Measurements from ENCODE around the gene CDK4.
"Not testable (repeated sequence)": the region's sequence is repeated elsewhere in the genome, so short reads cannot be mapped to it uniquely, and the experiment has no call there.

CDK4 gene

GRCh38 chr12:57722716-57723629 is 29.1 kb downstream of the CDK4 start:
- Histone ChIP-seq H3K27me3 (ENCODE audit: control insufficient read depth in 5 of 5, insufficient read depth in 4 of 5, low read length in 5 of 5) (peaks cover 0 to 2% (median 0%) of the 10 kb centered on the region in 5 donors), H3K4me1 (ENCODE audit: control insufficient read depth in 5 of 5, insufficient read depth in 5 of 5, low read length in 5 of 5) (peaks cover 0 to 21% (median 17%) of the 10 kb centered on the region in 5 donors), H3K36me3 (ENCODE audit: control insufficient read depth in 5 of 5, insufficient read depth in 5 of 5, low read length in 5 of 5) (peaks cover 5 to 46% (median 40%) of the 10 kb centered on the region in 5 donors), H3K4me3 (ENCODE audit: low read depth in 1 of 5, low read length in 5 of 5) (no peak overlapping the region), H3K27ac (ENCODE audit: low read depth, low read length) (no peak overlapping the region), H3K9me3 (ENCODE audit: control insufficient read depth in 5 of 5, low read length in 5 of 5) (no peaks in the 10 kb centered on the region), H3K9ac (ENCODE audit: low read length in 5 of 5) (no peak overlapping the region)

- H3K27ac ChIP-seq (ENCODE audit: low read depth, low read length); H3K9me3 ChIP-seq (ENCODE audit: control insufficient read depth in 5 of 5, low read length in 5 of 5); H3K4me3 ChIP-seq (ENCODE audit: low read depth in 1 of 5, low read length in 5 of 5); H3K27me3 ChIP-seq (ENCODE audit: control insufficient read depth in 5 of 5, insufficient read depth in 4 of 5, low read length in 5 of 5); H3K9ac ChIP-seq (ENCODE audit: low read length in 5 of 5): not testable (repeated sequence)
- H3K36me3 ChIP-seq (ENCODE audit: control insufficient read depth in 5 of 5, insufficient read depth in 5 of 5, low read length in 5 of 5), result peaks cover 5 to 49% (median 48%) of the 10 kb centered on the region in 5 donors
- peaks cover 0 to 14% (median 12%) of the 10 kb centered on the region in 5 donors for H3K4me1 ChIP-seq (ENCODE audit: control insufficient read depth in 5 of 5, insufficient read depth in 5 of 5, low read length in 5 of 5)
These were observed 30.1 kb downstream of the CDK4 start for GRCh38 chr12:57721846-57722608.

GRCh38 chr12:57720606-57721595 is 31.2 kb downstream of the CDK4 start:
- Histone ChIP-seq H3K36me3 (ENCODE audit: control insufficient read depth in 5 of 5, insufficient read depth in 5 of 5, low read length in 5 of 5) (peaks cover 8 to 60% (median 59%) of the 10 kb centered on the region in 5 donors), H3K27me3 (ENCODE audit: control insufficient read depth in 5 of 5, insufficient read depth in 4 of 5, low read length in 5 of 5) (no peaks in the 10 kb centered on the region), H3K9ac (ENCODE audit: low read length in 5 of 5) (no peak overlapping the region), H3K4me1 (ENCODE audit: control insufficient read depth in 5 of 5, insufficient read depth in 5 of 5, low read length in 5 of 5) (peaks cover 0 to 3% (median 2%) of the 10 kb centered on the region in 5 donors), H3K27ac (ENCODE audit: low read depth, low read length) (no peak overlapping the region), H3K4me3 (ENCODE audit: low read depth in 1 of 5, low read length in 5 of 5) (no peak overlapping the region), H3K9me3 (ENCODE audit: control insufficient read depth in 5 of 5, low read length in 5 of 5) (no peaks in the 10 kb centered on the region)

GRCh38 chr12:57719777-57720605 is 32.1 kb downstream of the CDK4 start:
- Histone ChIP-seq H3K36me3 (ENCODE audit: control insufficient read depth in 5 of 5, insufficient read depth in 5 of 5, low read length in 5 of 5) (peaks cover 8 to 67% (median 65%) of the 10 kb centered on the region in 5 donors), H3K4me1 (ENCODE audit: control insufficient read depth in 5 of 5, insufficient read depth in 5 of 5, low read length in 5 of 5) (no peaks in the 10 kb centered on the region), H3K9me3 (ENCODE audit: control insufficient read depth in 5 of 5, low read length in 5 of 5) (no peaks in the 10 kb centered on the region), H3K27me3 (ENCODE audit: control insufficient read depth in 5 of 5, insufficient read depth in 4 of 5, low read length in 5 of 5) (no peaks in the 10 kb centered on the region), H3K9ac (ENCODE audit: low read length in 5 of 5) (no peak overlapping the region), H3K27ac (ENCODE audit: low read depth, low read length) (no peak overlapping the region), H3K4me3 (ENCODE audit: low read depth in 1 of 5, low read length in 5 of 5) (no peak overlapping the region)

- no peaks in the 10 kb centered on the region for H3K9me3 ChIP-seq (ENCODE audit: control insufficient read depth in 5 of 5, low read length in 5 of 5)
- H3K36me3 ChIP-seq (ENCODE audit: control insufficient read depth in 5 of 5, insufficient read depth in 5 of 5, low read length in 5 of 5), result peaks cover 8 to 75% (median 69%) of the 10 kb centered on the region in 5 donors
- H3K4me3 ChIP-seq (ENCODE audit: low read depth in 1 of 5, low read length in 5 of 5), result no peak overlapping the region
- H3K9ac ChIP-seq (ENCODE audit: low read length in 5 of 5), result no peak overlapping the region
- H3K27me3 ChIP-seq (ENCODE audit: control insufficient read depth in 5 of 5, insufficient read depth in 4 of 5, low read length in 5 of 5), result no peaks in the 10 kb centered on the region
- no peaks in the 10 kb centered on the region for H3K4me1 ChIP-seq (ENCODE audit: control insufficient read depth in 5 of 5, insufficient read depth in 5 of 5, low read length in 5 of 5)
- H3K27ac ChIP-seq (ENCODE audit: low read depth, low read length), result no peak overlapping the region
These were observed 33.2 kb downstream of the CDK4 start for GRCh38 chr12:57718641-57719528.

- Histone ChIP-seq H3K9me3 (ENCODE audit: control insufficient read depth in 5 of 5, low read length in 5 of 5) (no peaks in the 10 kb centered on the region), H3K4me3 (ENCODE audit: low read depth in 1 of 5, low read length in 5 of 5) (no peak overlapping the region), H3K27me3 (ENCODE audit: control insufficient read depth in 5 of 5, insufficient read depth in 4 of 5, low read length in 5 of 5) (no peaks in the 10 kb centered on the region), H3K27ac (ENCODE audit: low read depth, low read length) (no peak overlapping the region), H3K36me3 (ENCODE audit: control insufficient read depth in 5 of 5, insufficient read depth in 5 of 5, low read length in 5 of 5) (peaks cover 8 to 75% (median 69%) of the 10 kb centered on the region in 5 donors), H3K4me1 (ENCODE audit: control insufficient read depth in 5 of 5, insufficient read depth in 5 of 5, low read length in 5 of 5) (no peaks in the 10 kb centered on the region), H3K9ac (ENCODE audit: low read length in 5 of 5) (no peak overlapping the region)
These were observed 34.1 kb downstream of the CDK4 start for GRCh38 chr12:57717846-57718640.

- Histone ChIP-seq H3K9me3 (ENCODE audit: control insufficient read depth in 5 of 5, low read length in 5 of 5) (no peaks in the 10 kb centered on the region), H3K4me3 (ENCODE audit: low read depth in 1 of 5, low read length in 5 of 5) (no peak overlapping the region), H3K36me3 (ENCODE audit: control insufficient read depth in 5 of 5, insufficient read depth in 5 of 5, low read length in 5 of 5) (peaks cover 8 to 79% (median 71%) of the 10 kb centered on the region in 5 donors), H3K9ac (ENCODE audit: low read length in 5 of 5) (no peak overlapping the region), H3K27ac (ENCODE audit: low read depth, low read length) (no peak overlapping the region), H3K27me3 (ENCODE audit: control insufficient read depth in 5 of 5, insufficient read depth in 4 of 5, low read length in 5 of 5) (no peaks in the 10 kb centered on the region), H3K4me1 (ENCODE audit: control insufficient read depth in 5 of 5, insufficient read depth in 5 of 5, low read length in 5 of 5) (no peaks in the 10 kb centered on the region)
These were observed 35.0 kb downstream of the CDK4 start for GRCh38 chr12:57717131-57717530.

- H3K4me1 ChIP-seq (ENCODE audit: control insufficient read depth in 5 of 5, insufficient read depth in 5 of 5, low read length in 5 of 5), result no peaks in the 10 kb centered on the region
- H3K36me3 ChIP-seq (ENCODE audit: control insufficient read depth in 5 of 5, insufficient read depth in 5 of 5, low read length in 5 of 5), result peaks cover 8 to 73% (median 66%) of the 10 kb centered on the region in 5 donors
- H3K27ac ChIP-seq (ENCODE audit: low read depth, low read length), result no peak overlapping the region
- no peak overlapping the region for H3K9ac ChIP-seq (ENCODE audit: low read length in 5 of 5)
- no peak overlapping the region for H3K4me3 ChIP-seq (ENCODE audit: low read depth in 1 of 5, low read length in 5 of 5)
- no peaks in the 10 kb centered on the region for H3K27me3 ChIP-seq (ENCODE audit: control insufficient read depth in 5 of 5, insufficient read depth in 4 of 5, low read length in 5 of 5)
- no peaks in the 10 kb centered on the region for H3K9me3 ChIP-seq (ENCODE audit: control insufficient read depth in 5 of 5, low read length in 5 of 5)
These were observed 35.8 kb downstream of the CDK4 start for GRCh38 chr12:57716305-57716704.

Measured in subcutaneous abdominal adipose tissue (tissue), 5 donors.